Hepatocyte (in vitro differentiated cells): ENCODE data around the gene GRIPAP1. TPM values are rescaled to one million over a fixed set of nuclear protein-coding genes. Genes with fewer than 3 reads are reported as not detected.

Source experiments
- DNase-seq: peaks from one replicate; pipeline ENCODE4 v3.0.0-alpha.2; 2016; ENCODE audit warnings: low spot score
- H2AFZ ChIP-seq: fragments of 200-600 bp; sonication (generic); 2 replicates; pipeline ENCODE4 v1.6.0; 2016; ENCODE audit warnings: antibody characterized with exemption, mild to moderate bottlenecking
- H3K27ac ChIP-seq: fragments of 200-600 bp; sonication (generic); 2 replicates; pipeline ENCODE4 v1.5.1; 2016; ENCODE audit warnings: mild to moderate bottlenecking
- H3K27me3 ChIP-seq: fragments of 200-600 bp; sonication (generic); 2 replicates; pipeline ENCODE4 v1.6.1; 2016
- H3K36me3 ChIP-seq: fragments of 200-600 bp; sonication (generic); replicated peaks from 2 replicates; pipeline ENCODE4 v1.5.1; 2016; ENCODE audit warnings: low read depth; ENCODE audit not compliant: insufficient read depth
- H3K4me1 ChIP-seq: fragments of 200-600 bp; sonication (generic); 2 replicates; pipeline ENCODE4 v1.5.1; 2016; ENCODE audit warnings: mild to moderate bottlenecking, moderate library complexity; ENCODE audit not compliant: insufficient read depth
- H3K4me2 ChIP-seq: fragments of 200-600 bp; sonication (generic); 2 replicates; pipeline ENCODE4 v1.6.0; 2016
- H3K4me3 ChIP-seq: fragments of 200-600 bp; sonication (generic); 2 replicates; pipeline ENCODE4 v1.5.1; 2016; ENCODE audit warnings: mild to moderate bottlenecking
- H3K79me2 ChIP-seq: fragments of 200-600 bp; sonication (generic); 2 replicates; pipeline ENCODE4 v1.6.0; 2017; ENCODE audit warnings: mild to moderate bottlenecking
- H3K9me2 ChIP-seq: fragments of 200-600 bp; sonication (generic); replicated peaks from 2 replicates; pipeline ENCODE4 v1.6.0; 2017; ENCODE audit warnings: mild to moderate bottlenecking; ENCODE audit not compliant: insufficient read depth
- H3K9me3 ChIP-seq: fragments of 200-600 bp; sonication (generic); 2 replicates; pipeline ENCODE4 v1.5.1; 2016; ENCODE audit warnings: low read depth, mild to moderate bottlenecking
- H4K20me1 ChIP-seq: fragments of 200-600 bp; sonication (generic); 2 replicates; pipeline ENCODE4 v1.6.0; 2016; ENCODE audit warnings: mild to moderate bottlenecking; ENCODE audit not compliant: insufficient read depth, poor library complexity, severe bottlenecking
- CTCF ChIP-seq: fragments of 200-600 bp; sonication (generic); IDR thresholded peaks from 2 replicates; pipeline ENCODE4 v1.5.1; 2016; ENCODE audit warnings: antibody characterized with exemption, mild to moderate bottlenecking; ENCODE audit not compliant: poor library complexity
- EZH2 ChIP-seq: fragments of 200-600 bp; sonication (generic); IDR thresholded peaks from 2 replicates; pipeline ENCODE4 v1.6.1; 2016; ENCODE audit warnings: antibody characterized with exemption, mild to moderate bottlenecking, borderline replicate concordance
- EZH2phosphoT487 ChIP-seq: fragments of 200-600 bp; sonication (generic); IDR thresholded peaks from one replicate; pipeline ENCODE4 v1.6.1; 2018; ENCODE audit warnings: antibody characterized with exemption, mild to moderate bottlenecking, low read depth, moderate library complexity; ENCODE audit not compliant: unreplicated experiment, severe bottlenecking
- WGBS: methylation state at CpG from one replicate; pipeline ENCODE4 v1.1.6; 2016; ENCODE audit warnings: low lambda C conversion rate; ENCODE audit errors: missing lambda C conversion rate; 5-methylcytosine and 5-hydroxymethylcytosine counted together
- polyA plus RNA-seq: library from polyadenylated mRNA; unstranded; fragments of >200 nt; fragmentation: Nextera tagmentation; extraction: Ambion mirVana; gene quantifications from 2 replicates; pipeline ENCODE4 v1.2.1, GENCODE V29; 2016
- total RNA-seq: library from RNA; depleted of rRNA; stranded (reverse); fragments of >200 nt; gene quantifications from 2 replicates; pipeline ENCODE4 v1.2.3, GENCODE V29; 2014

GRIPAP1 gene
- total and polyA plus RNA-seq, 2 experiments from 2014 or later, result 20.2 to 31.4 TPM

DNA sequence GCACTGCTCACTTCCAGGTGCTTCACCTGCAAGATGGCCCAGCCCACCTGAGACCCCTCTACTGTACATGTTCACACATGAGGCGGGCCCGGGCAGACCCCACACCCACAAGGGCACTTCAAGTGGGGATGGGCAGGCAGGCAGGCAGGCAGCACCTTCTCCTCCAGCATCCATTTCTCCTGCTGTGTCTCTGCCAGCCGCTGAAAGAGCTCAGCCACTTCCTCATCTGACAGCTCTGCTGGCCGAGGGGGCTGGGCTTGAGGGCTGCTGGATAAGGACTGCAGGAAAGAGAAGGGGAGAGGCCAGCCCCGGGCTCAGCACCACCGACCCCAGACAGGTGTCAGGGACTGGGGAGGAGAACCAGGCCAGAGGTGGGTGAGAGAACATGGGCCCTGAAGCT lies 26.0 kb downstream of the GRIPAP1 start:
- H3K4me3 ChIP-seq, result no peak overlapping the region
- no peak overlapping the region for H3K27ac ChIP-seq
- no peaks in the 10 kb centered on the region for H3K4me1 ChIP-seq
- no peak overlapping the region for H2AFZ ChIP-seq
- H3K36me3 ChIP-seq, result no peaks in the 10 kb centered on the region
- no peak for DNase-seq
- TF ChIP-seq CTCF, result no peak
- TF ChIP-seq EZH2, result no peak
- TF ChIP-seq EZH2phosphoT487, result no peak
- WGBS, result 85% methylated on average over 6 of the region's 6 CpGs
- no peaks in the 10 kb centered on the region for H3K27me3 ChIP-seq
- H4K20me1 ChIP-seq, result no peaks in the 10 kb centered on the region
- no peak overlapping the region for H3K4me2 ChIP-seq
- H3K9me3 ChIP-seq, result no peaks in the 10 kb centered on the region
- H3K9me2 ChIP-seq, result no peaks in the 10 kb centered on the region
- H3K79me2 ChIP-seq, result no peaks in the 10 kb centered on the region

GRCh38 chrX:48975541-48975940 lies 26.5 kb downstream of the GRIPAP1 start:
- H3K9me3 ChIP-seq, result no peaks in the 10 kb centered on the region
- H3K79me2 ChIP-seq, result no peaks in the 10 kb centered on the region
- H3K36me3 ChIP-seq, result no peaks in the 10 kb centered on the region
- H3K27ac ChIP-seq, result no peak overlapping the region
- no peaks in the 10 kb centered on the region for H3K27me3 ChIP-seq
- no peaks in the 10 kb centered on the region for H3K9me2 ChIP-seq
- no peak for DNase-seq
- whole genome bisulfite sequencing, result 93% methylated on average over 5 of the region's 5 CpGs
- H2AFZ ChIP-seq, result no peak overlapping the region
- no peaks in the 10 kb centered on the region for H4K20me1 ChIP-seq
- no peak overlapping the region for H3K4me3 ChIP-seq
- no peaks in the 10 kb centered on the region for H3K4me1 ChIP-seq
- TF ChIP-seq CTCF, result no peak
- no peak overlapping the region for H3K4me2 ChIP-seq

DNA sequence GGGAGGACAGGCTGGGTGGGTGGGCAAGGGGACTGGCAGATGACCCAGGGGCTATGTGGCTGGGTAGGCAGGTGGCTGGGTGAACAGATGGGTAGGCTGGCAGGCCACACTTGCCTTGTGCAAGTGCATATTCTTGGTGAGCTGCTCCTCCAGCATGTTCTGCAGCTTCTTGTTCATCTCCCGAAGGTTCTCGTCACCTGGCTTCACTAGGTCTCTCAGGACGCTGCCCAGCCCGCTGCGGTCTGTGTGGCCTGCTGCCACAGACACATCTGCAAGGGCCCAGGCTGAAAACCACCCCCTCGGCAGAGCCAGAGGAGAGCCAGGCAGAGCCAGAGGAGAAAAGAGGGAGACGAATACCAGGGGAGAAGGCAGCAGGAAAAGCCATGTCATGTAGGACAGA lies 27.0 kb downstream of the GRIPAP1 start:
- WGBS, result 96% methylated on average over 6 of the region's 7 CpGs
- no peaks in the 10 kb centered on the region for H4K20me1 ChIP-seq
- no peaks in the 10 kb centered on the region for H3K4me1 ChIP-seq
- no peak overlapping the region for H3K4me3 ChIP-seq
- H3K27me3 ChIP-seq, result no peaks in the 10 kb centered on the region
- H3K9me2 ChIP-seq, result no peaks in the 10 kb centered on the region
- no peak overlapping the region for H3K4me2 ChIP-seq
- DNase-seq, result no peak
- TF ChIP-seq CTCF, result no peak
- no peak for TF ChIP-seq EZH2phosphoT487
- TF ChIP-seq EZH2, result no peak
- H3K9me3 ChIP-seq, result no peaks in the 10 kb centered on the region
- no peaks in the 10 kb centered on the region for H3K79me2 ChIP-seq
- H3K27ac ChIP-seq, result no peak overlapping the region
- no peak overlapping the region for H2AFZ ChIP-seq
- H3K36me3 ChIP-seq, result no peaks in the 10 kb centered on the region

DNA sequence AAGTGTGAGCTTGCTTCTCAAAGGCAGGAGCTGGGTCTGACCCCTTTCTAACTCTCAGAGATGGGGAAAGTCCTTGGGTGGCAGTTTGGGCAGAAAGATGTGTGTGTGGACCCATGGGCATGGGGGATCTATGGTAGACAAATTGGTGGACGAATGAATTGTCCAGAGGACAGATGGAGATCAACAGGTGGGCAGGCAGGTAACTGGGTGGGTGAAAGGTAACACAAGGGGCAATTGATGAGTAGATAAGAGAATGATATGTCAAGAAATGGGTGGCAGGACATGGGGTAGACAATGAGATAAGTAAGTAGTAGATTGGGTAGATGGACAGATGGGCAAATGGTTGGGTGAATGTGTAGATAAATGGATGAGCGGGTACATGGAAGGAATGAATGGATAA lies 27.5 kb downstream of the GRIPAP1 start:
- Histone ChIP-seq H4K20me1 (no peaks in the 10 kb centered on the region), H3K9me2 (no peaks in the 10 kb centered on the region), H3K36me3 (no peaks in the 10 kb centered on the region), H3K79me2 (no peaks in the 10 kb centered on the region), H3K4me1 (no peaks in the 10 kb centered on the region), H2AFZ (no peak overlapping the region), H3K4me3 (no peak overlapping the region), H3K27me3 (no peaks in the 10 kb centered on the region), H3K27ac (no peak overlapping the region), H3K4me2 (no peak overlapping the region), H3K9me3 (no peaks in the 10 kb centered on the region)
- DNase-seq, result no peak
- no peak for TF ChIP-seq EZH2
- no peak for TF ChIP-seq EZH2phosphoT487
- no peak for TF ChIP-seq CTCF
- WGBS, result 75% methylated on average over 2 of the region's 2 CpGs
